Spleen (tissue), 11 donors: Measurements from ENCODE around the gene MATN1. TPM values are rescaled to one million over a fixed set of nuclear protein-coding genes. Genes with fewer than 3 reads are reported as not detected.

Source experiments
- DNase-seq: peaks from one replicate; pipeline ENCODE4 v3.0.0-alpha.2; 2020
- H3K27ac ChIP-seq, 8 donors: fragments of 200-600 bp; sonication (generic) in 7 of 8; 1 replicate in 4 of 8; 2 replicates in 4 of 8; pipeline versions ENCODE4 v1.5.0 to v1.8.0; 2016 to 2021; ENCODE audit warnings: inconsistent platforms in 4 of 8, mild to moderate bottlenecking in 4 of 8, moderate library complexity in 1 of 8
- H3K27me3 ChIP-seq, 7 donors: fragments of 200-600 bp; sonication (generic) in 6 of 7; replicated peaks in 1 of 7; 1 replicate in 4 of 7; 2 replicates in 3 of 7; pipeline versions ENCODE4 v1.5.0 to v1.8.0; 2016 to 2021; ENCODE audit warnings: inconsistent platforms in 3 of 7, mild to moderate bottlenecking in 1 of 7
- H3K36me3 ChIP-seq, 6 donors: fragments of 200-600 bp; sonication (generic) in 5 of 6; 1 replicate in 4 of 6; 2 replicates in 2 of 6; pipeline versions ENCODE4 v1.5.0 to v1.8.0; 2016 to 2021; ENCODE audit warnings: inconsistent platforms in 2 of 6
- H3K4me1 ChIP-seq, 6 donors: fragments of 200-600 bp; sonication (generic) in 5 of 6; 1 replicate in 3 of 6; 2 replicates in 3 of 6; pipeline versions ENCODE4 v1.5.0 to v1.8.0; 2016 to 2021; ENCODE audit warnings: inconsistent platforms in 3 of 6
- H3K4me3 ChIP-seq, 8 donors: fragments of 200-600 bp; sonication (generic) in 7 of 8; 1 replicate in 4 of 8; 2 replicates in 4 of 8; pipeline versions ENCODE4 v1.5.0 to v1.8.0; 2016 to 2021; ENCODE audit warnings: inconsistent platforms in 4 of 8, mild to moderate bottlenecking in 4 of 8, moderate library complexity in 2 of 8
- H3K9me3 ChIP-seq, 8 donors: fragments of 200-600 bp; sonication (generic) in 7 of 8; 1 replicate in 4 of 8; 2 replicates in 4 of 8; pipeline versions ENCODE4 v1.5.0 to v1.8.0; 2016 to 2021; ENCODE audit warnings: inconsistent platforms in 4 of 8
- CTCF ChIP-seq, 11 experiments: fragments of 200-600 bp in 7 of 11; fragments of 450-650 bp in 4 of 11; sonication (generic) in 4 of 11; IDR thresholded peaks in 8 of 11; conservative IDR thresholded peaks in 3 of 11; 1 replicate in 7 of 11; 2 replicates in 4 of 11; pipeline versions ENCODE4 v1.4.0 to v1.8.0; 2016 to 2021; ENCODE audit warnings: antibody characterized with exemption in 11 of 11, inconsistent platforms in 4 of 11, mild to moderate bottlenecking in 1 of 11
- POLR2A ChIP-seq, 3 donors: fragments of 450-650 bp; IDR thresholded peaks; one replicate each; pipeline ENCODE4 v1.5.1; 2017; ENCODE audit warnings: antibody characterized with exemption in 3 of 3, mild to moderate bottlenecking in 1 of 3
- POLR2AphosphoS5 ChIP-seq, 3 donors: sonication (generic); formaldehyde crosslinking; IDR thresholded peaks; one replicate each; pipeline ENCODE4 v1.5.1; 2017; ENCODE audit warnings: antibody characterized with exemption in 3 of 3
- WGBS, 5 donors: extraction: QIAGEN DNeasy Blood & Tissue Kit in 3 of 5; methylation state at CpG; one replicate each; pipeline versions ENCODE4 v1.1.5 to v1.1.7; 2013 to 2018; 5-methylcytosine and 5-hydroxymethylcytosine counted together
- intact Hi-C: fragments of 100-400 bp; cut with DNase I; formaldehyde crosslinking; loops from one replicate; pipeline ENCODE4 v1.15.0; 2023; ENCODE audit warnings: low total_unique reads
- polyA plus RNA-seq, 3 donors: library from polyadenylated mRNA; stranded (reverse); fragments of 200-250 nt; gene quantifications; one replicate each; pipeline ENCODE4 v1.2.1, GENCODE V29; 2013
- total RNA-seq, 7 donors: library from RNA; depleted of rRNA in 3 of 7; stranded (reverse); fragments of >200 nt in 3 of 7; fragmentation: NEBNext Ultra II Directional in 4 of 7; extraction: Animal tissue kit (Norgen Biotek cat#: 25700) in 4 of 7; gene quantifications; one replicate each; pipeline versions ENCODE4 v1.1.0 to v1.2.1, GENCODE V29; 2016 to 2021
- donor health status: healthy with polysubstance abuse.
- donor health status: DM: no; HTN: no; CAD: no; lungs with moderate emphysema.
- donor health status: DM: no; HTN: no; CAD: no.
- donor health status: Bipolar disorder and iron deficiency.
- donor health status: healthy.
- donor health status: DM: no; HTN: no; CAD: no.
- donor health status: DM: yes; HTN: yes; CAD: no.

MATN1 gene
- total and polyA plus RNA-seq, 10 donors: 0.04 to 1.1 (median 0.54) TPM; not detected in 1

DNA sequence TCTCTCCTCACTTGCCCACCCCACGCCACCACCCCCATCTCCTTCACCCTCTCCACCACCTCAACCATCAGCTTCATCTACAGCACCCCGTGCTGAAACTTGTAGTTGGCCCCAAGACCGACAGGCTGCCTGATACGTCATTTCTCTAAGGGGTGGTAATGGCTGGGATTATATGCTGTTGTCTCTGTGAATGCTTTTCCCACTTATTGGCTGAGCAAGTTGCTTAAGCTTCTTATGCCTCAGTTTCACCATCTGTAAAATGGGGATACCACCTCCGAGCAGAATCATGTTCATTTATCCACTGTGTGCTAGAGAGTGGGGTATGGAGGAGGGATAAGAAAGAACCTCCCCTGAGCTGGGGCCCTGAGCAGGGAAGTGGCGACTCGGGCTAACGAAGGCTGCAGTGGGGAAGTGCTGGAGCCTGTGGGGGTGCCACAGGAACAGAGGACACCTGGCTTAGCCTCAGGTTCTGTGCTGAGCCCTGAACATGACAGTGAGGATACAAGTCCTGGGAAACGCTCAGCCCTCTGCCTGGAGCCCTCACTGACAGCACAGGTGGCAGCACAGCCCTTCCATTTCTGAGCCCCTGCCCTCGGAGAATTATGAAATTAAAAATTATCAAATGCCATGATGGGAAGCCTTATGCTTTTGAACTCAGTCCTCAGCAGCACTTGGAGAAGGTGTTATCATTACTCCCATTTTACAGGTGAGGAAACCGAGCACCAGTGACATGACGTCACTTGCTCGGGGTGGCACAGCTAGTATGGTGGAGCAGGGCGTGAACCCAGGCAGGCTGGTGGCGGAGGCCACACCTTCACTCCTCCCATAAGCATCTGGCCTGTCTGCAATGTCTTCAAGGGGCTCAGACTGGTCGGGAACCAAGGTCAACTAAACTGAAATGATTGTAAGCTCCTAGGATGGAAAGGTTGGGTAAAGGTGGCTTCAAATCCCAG lies 2.8 kb downstream of the MATN1 start:
- TF ChIP-seq CTCF (IDR thresholded peaks at IDR 0.05 in 8 of 11, conservative IDR thresholded peaks at IDR 0.05 in 3 of 11): no peak
- no peak for TF ChIP-seq POLR2A (IDR thresholded peaks at IDR 0.05)
- TF ChIP-seq POLR2AphosphoS5 (IDR thresholded peaks at IDR 0.05): no peak
- H3K9me3 ChIP-seq: peaks cover 0 to 6% (median 4%) of the 10 kb centered on the region in 8 donors
- H3K4me1 ChIP-seq: peaks cover 0 to 68% (median 40%) of the 10 kb centered on the region in 6 donors
- peak overlapping the region in 2 of 8 donors; percentile 99 to 100 for H3K27ac ChIP-seq
- intact Hi-C loops: loop anchor here (10.0 kb wide), 1 partner anchor 194 kb away; no protein-coding TSS in a partner anchor
- peaks cover 0 to 43% (median 10%) of the 10 kb centered on the region in 6 donors for H3K36me3 ChIP-seq
- DNase-seq: no peak
- WGBS, 5 donors: 76 to 84% (median 77%) methylated on average over 16 of the region's 16 CpGs
- no peaks in the 10 kb centered on the region for H3K27me3 ChIP-seq
- H3K4me3 ChIP-seq: peak overlapping the region in 1 of 8 donors; percentile 74

- peak overlapping the region; percentile 99 to 100 (median 100) for H3K27ac ChIP-seq
- intact Hi-C loops: loop anchor here (2.0 to 10.0 kb wide), 3 partner anchors 59 to 1485 kb away; partner anchors contain the start of genes MECR and PTPRU
- H3K9me3 ChIP-seq: peaks cover 0 to 12% (median 9%) of the 10 kb centered on the region in 8 donors
- H3K4me1 ChIP-seq: peaks cover 0 to 67% (median 40%) of the 10 kb centered on the region in 6 donors
- H3K36me3 ChIP-seq: peaks cover 0 to 34% (median 7%) of the 10 kb centered on the region in 6 donors
- H3K27me3 ChIP-seq: no peaks in the 10 kb centered on the region
- 28 to 42% (median 39%) methylated on average over 13 to 21 of the region's 21 CpGs for WGBS, 5 donors
- DNase-seq: no peak
- TF ChIP-seq CTCF (IDR thresholded peaks at IDR 0.05 in 8 of 11, conservative IDR thresholded peaks at IDR 0.05 in 3 of 11): peak in 1 of 11 experiments; percentile 6
- TF ChIP-seq POLR2AphosphoS5 (IDR thresholded peaks at IDR 0.05): no peak
- TF ChIP-seq POLR2A (IDR thresholded peaks at IDR 0.05): no peak
- H3K4me3 ChIP-seq: peak overlapping the region; percentile 49 to 74 (median 53)
Observed at GRCh38 chr1:30719406-30720270, 3.7 kb downstream of the MATN1 start.

DNA sequence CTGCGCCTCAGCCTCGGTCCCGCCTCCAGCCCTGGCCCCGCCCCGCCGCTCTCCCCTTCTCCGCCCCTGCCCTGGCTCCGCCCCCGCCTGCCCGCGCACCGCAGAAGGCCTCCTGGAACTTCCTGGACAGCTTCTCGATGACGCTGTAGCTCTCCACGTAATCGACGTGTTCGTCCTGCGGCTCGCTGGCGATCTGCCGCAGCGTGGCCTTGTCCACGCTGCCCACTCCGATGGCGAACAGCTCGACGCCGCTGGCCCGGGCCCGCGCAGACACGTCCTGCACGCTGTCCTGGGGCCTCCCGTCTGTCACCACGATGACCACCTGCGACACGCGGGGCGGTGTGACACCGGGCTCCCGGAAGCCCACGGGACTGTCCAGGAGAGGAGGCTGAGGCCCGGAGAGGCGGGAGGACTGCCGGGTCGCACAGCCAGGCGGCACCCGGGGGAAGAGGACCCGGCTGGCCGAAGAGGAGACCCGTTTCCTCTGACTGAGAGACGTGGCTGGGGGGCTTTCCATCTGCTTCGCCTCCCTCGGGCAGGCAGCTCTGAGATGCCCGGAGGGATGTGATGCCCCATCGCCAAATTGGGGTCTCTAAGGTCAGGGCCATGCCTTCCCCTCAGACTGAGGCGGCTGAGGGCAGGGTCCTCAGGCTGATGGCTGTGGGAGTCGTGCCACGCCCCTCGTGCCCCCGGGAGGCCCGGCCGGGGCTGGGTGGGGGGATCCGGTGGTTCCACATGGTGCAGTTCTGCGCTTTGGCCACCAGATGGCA lies 4.6 kb downstream of the MATN1 start:
- Histone ChIP-seq H3K27ac (peak overlapping the region; percentile 99 to 100 (median 100)), H3K4me1 (peaks cover 0 to 59% (median 36%) of the 10 kb centered on the region in 6 donors), H3K4me3 (peak overlapping the region; percentile 49 to 74 (median 53)), H3K9me3 (peaks cover 0 to 12% (median 9%) of the 10 kb centered on the region in 8 donors), H3K27me3 (no peaks in the 10 kb centered on the region), H3K36me3 (peaks cover 0 to 26% (median 4%) of the 10 kb centered on the region in 6 donors)
- 0 to 1% (median 1%) methylated on average over 45 to 66 of the region's 66 CpGs for WGBS, 5 donors
- intact Hi-C loops: loop anchor here (2.0 to 10.0 kb wide), 2 partner anchors 60 to 1484 kb away; partner anchors contain the start of genes MECR and PTPRU
- peak; percentile 98 to 99 (median 99) for TF ChIP-seq POLR2AphosphoS5 (IDR thresholded peaks at IDR 0.05)
- peak; percentile 97 to 100 (median 99) for TF ChIP-seq CTCF (IDR thresholded peaks at IDR 0.05 in 8 of 11, conservative IDR thresholded peaks at IDR 0.05 in 3 of 11)
- peak; percentile 53 to 94 (median 90) for TF ChIP-seq POLR2A (IDR thresholded peaks at IDR 0.05)
- peak; percentile 97 for DNase-seq
